SJCRH30 (cell line): ENCODE results near the gene SPTA1. TPM values are rescaled to one million over a fixed set of nuclear protein-coding genes. Genes with fewer than 3 reads are reported as not detected.

Source experiments
- DNase-seq, 2 experiments: peaks; one replicate each; pipeline ENCODE4 v3.0.0-alpha.2; 2015 to 2020
- H3K27ac ChIP-seq: fragments of 250-450 bp; sonication (Bioruptor Pico); 2 replicates; pipeline ENCODE4 v1.5.1; 2020; ENCODE audit warnings: mild to moderate bottlenecking, moderate library complexity
- H3K27me3 ChIP-seq: fragments of 250-450 bp; sonication (Bioruptor Pico); 2 replicates; pipeline ENCODE4 v1.5.1; 2020; ENCODE audit warnings: mild to moderate bottlenecking, moderate library complexity
- H3K36me3 ChIP-seq: fragments of 250-450 bp; sonication (Bioruptor Pico); 2 replicates; pipeline ENCODE4 v1.5.1; 2020; ENCODE audit warnings: mild to moderate bottlenecking, moderate library complexity
- H3K4me1 ChIP-seq: fragments of 250-450 bp; sonication (Bioruptor Pico); 2 replicates; pipeline ENCODE4 v1.5.1; 2020; ENCODE audit warnings: mild to moderate bottlenecking, moderate library complexity
- H3K4me3 ChIP-seq: fragments of 250-450 bp; sonication (Bioruptor Pico); 2 replicates; pipeline ENCODE4 v1.5.1; 2020; ENCODE audit warnings: mild to moderate bottlenecking, moderate library complexity
- H3K9me3 ChIP-seq: fragments of 250-450 bp; sonication (Bioruptor Pico); replicated peaks from 2 replicates; pipeline ENCODE4 v1.5.1; 2020; ENCODE audit warnings: mild to moderate bottlenecking, moderate library complexity
- total RNA-seq: library from RNA; depleted of rRNA; stranded (reverse); fragments of >200 nt; shearing (Covaris generic); gene quantifications from 2 replicates; pipeline ENCODE4 v1.2.3, GENCODE V29; 2014

The SPTA1 gene
- total RNA-seq, 1 experiment from 2014 or later = not detected

DNA sequence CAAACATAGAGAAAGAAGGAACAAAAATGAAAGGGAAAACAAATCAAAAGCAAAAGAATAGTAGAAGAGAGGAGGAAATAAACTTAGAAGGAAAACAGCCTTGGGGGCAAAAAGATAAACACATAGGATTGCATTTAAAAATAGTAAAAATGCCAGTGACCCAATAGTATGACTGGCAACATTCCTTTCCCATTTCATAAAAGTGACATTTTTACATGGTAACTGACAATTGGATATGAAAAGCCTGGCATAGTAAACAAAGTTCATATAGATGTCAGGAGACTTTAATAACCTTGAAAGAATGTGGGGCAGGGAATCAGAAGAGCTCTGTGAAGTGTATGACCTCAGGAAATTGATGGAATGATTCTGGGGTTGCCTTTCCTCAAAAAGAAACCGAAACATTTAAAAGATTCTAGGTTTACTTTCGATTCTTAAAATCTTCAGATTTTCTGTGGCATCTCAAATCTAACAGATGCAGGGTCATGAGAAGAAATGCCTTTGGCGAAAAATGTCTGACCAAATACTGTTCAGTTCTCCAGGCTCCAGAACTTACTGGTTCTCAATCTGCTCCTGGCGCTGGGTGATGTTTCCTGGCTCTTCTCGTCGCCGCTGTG, 33.7 kb downstream of the SPTA1 start:
- Histone ChIP-seq H3K27me3 (no peaks in the 10 kb centered on the region), H3K9me3 (no peaks in the 10 kb centered on the region), H3K36me3 (no peaks in the 10 kb centered on the region), H3K4me3 (no peak overlapping the region), H3K4me1 (no peaks in the 10 kb centered on the region), H3K27ac (no peak overlapping the region)
- no peak for DNase-seq

DNA sequence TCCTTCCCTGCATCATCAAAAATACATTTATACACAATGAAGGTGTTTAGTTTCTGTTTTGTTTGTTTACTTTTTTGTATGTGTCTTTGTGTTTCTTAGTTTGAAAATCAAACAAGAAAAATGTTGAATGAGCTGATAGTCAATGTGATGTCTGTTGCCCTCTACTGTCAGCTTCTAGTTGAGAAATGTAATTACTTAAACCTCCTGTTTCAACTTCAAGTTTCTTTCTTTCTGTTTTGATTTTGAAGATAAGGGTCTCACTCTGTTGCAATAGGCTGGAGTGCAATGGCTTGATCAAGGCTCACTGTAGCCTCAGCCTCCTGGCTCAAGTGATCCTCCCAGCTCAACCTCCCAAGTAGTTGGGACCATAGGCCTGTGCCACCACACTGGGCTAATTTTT, 37.5 kb downstream of the SPTA1 start:
- no peak for DNase-seq
- no peaks in the 10 kb centered on the region for H3K9me3 ChIP-seq
- H3K4me3 ChIP-seq = no peak overlapping the region
- H3K4me1 ChIP-seq = no peaks in the 10 kb centered on the region
- no peaks in the 10 kb centered on the region for H3K36me3 ChIP-seq
- no peaks in the 10 kb centered on the region for H3K27me3 ChIP-seq
- no peak overlapping the region for H3K27ac ChIP-seq

DNA sequence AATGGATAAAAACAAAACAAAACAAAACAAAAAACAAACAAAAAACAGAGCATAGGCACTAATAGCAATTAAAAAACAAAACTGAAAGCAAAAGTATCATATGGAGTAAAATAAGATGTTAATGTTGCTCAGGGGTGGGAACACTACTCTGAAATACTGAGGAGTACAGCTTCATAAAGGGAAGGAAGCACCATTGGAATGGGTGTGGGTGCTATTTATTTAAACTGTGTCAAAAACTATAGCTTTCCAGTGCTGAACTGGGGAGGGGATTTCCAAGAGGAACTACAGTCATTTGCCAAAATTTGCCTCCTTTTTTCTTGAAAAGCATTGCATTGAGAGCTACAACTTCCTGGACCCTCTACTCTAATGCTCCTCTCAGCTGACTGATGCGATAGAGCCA, 40.0 kb downstream of the SPTA1 start:
- no peak for DNase-seq
- no peaks in the 10 kb centered on the region for H3K36me3 ChIP-seq

DNA sequence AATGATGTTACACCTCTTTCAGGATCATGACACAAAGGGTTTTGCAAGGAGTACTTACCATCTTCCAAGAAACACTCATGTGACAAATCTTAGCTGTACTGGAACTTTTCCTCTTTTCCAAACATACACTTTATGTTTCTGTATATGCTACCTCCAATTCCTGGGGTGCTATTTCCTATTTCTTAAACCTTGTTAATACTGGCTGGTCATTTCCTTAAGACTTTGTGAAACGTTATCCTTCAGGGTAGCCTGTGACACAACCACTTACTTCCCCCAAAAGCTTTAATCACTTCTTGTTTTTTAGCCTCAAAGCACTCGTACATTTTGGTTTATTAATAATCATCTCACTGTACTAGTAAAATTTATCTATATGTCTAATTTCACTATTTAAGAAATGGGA, 42.1 kb downstream of the SPTA1 start:
- Histone ChIP-seq H3K9me3 (no peaks in the 10 kb centered on the region), H3K36me3 (no peaks in the 10 kb centered on the region), H3K4me1 (no peaks in the 10 kb centered on the region), H3K27ac (no peak overlapping the region), H3K27me3 (no peaks in the 10 kb centered on the region), H3K4me3 (no peak overlapping the region)
- no peak for DNase-seq

More for the DNA sequence above, 40.0 kb downstream of the SPTA1 start:
- H3K4me3 ChIP-seq = no peak overlapping the region
- no peaks in the 10 kb centered on the region for H3K4me1 ChIP-seq
- no peak overlapping the region for H3K27ac ChIP-seq
- H3K27me3 ChIP-seq = no peaks in the 10 kb centered on the region
- H3K9me3 ChIP-seq = no peaks in the 10 kb centered on the region

DNA sequence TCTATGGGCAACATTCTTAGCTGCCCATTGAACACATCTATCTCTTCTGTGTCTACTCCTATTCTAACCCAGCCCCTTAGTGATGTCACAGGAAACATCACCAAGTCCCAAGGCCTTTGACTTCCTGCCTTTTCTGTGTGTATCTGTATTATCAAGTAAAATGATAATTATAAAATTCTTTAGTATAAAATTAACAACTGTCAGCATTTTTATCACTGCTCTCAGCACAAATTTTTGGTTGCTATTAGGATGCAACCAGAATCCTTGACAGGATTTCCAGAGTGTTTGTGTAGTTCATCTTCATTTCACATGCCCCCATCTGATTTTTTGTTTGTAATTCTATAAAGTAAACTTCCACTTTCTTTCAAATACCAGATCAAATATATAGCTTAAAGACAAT, 47.6 kb downstream of the SPTA1 start:
- Histone ChIP-seq H3K27ac (no peak overlapping the region), H3K9me3 (no peaks in the 10 kb centered on the region), H3K36me3 (no peaks in the 10 kb centered on the region), H3K4me3 (no peak overlapping the region), H3K4me1 (no peaks in the 10 kb centered on the region), H3K27me3 (0 out of 2 replicates have a peak, but pooled peaks cover under 1% of the 10 kb centered on the region)
- DNase-seq = no peak

DNA sequence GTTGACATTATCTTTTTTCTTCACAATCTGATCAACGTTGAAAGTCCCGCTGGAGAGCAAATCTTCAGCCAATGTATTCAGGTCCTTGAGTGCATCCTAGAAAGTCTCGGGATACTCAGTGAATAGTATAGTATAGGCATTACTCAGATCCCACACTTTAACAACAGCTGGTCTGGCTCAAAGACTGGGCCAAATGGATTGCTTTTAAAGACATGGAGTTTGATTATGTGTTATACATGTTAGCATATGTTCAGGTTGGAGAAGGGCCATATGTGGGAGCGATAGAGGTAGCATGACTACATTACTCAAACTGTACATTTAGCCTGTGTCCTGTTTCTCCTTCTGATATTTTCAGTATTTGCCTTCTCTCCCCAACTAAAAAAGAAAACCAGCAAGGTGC, 48.4 kb downstream of the SPTA1 start:
- Histone ChIP-seq H3K4me3 (no peak overlapping the region), H3K27ac (no peak overlapping the region), H3K36me3 (no peaks in the 10 kb centered on the region), H3K27me3 (0 out of 2 replicates have a peak, but pooled peaks cover 2% of the 10 kb centered on the region), H3K9me3 (no peaks in the 10 kb centered on the region), H3K4me1 (no peaks in the 10 kb centered on the region)
- no peak for DNase-seq

DNA sequence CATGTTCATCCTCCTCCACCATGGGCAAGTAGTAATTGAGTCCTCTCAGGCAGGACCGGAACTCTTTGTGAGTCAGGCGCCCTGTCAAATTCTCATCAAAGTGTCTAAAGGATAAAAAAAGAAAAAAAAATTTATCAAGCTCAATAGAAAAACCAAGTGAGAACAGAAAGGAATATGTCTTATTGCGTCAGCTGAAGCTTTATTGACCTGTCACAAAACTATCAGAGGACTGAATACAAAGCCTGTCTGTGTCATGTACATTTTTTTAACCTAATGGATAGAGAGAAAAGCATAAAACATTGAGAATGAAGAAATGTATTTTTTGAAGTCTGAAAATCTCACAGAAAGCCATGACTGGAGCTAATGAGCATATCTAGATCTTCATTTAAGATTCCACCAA, 72.8 kb downstream of the SPTA1 start:
- H3K36me3 ChIP-seq = no peaks in the 10 kb centered on the region
- no peaks in the 10 kb centered on the region for H3K9me3 ChIP-seq
- H3K27me3 ChIP-seq = no peaks in the 10 kb centered on the region
- no peak overlapping the region for H3K4me3 ChIP-seq
- no peak for DNase-seq
- no peak overlapping the region for H3K27ac ChIP-seq
- H3K4me1 ChIP-seq = no peaks in the 10 kb centered on the region

DNA sequence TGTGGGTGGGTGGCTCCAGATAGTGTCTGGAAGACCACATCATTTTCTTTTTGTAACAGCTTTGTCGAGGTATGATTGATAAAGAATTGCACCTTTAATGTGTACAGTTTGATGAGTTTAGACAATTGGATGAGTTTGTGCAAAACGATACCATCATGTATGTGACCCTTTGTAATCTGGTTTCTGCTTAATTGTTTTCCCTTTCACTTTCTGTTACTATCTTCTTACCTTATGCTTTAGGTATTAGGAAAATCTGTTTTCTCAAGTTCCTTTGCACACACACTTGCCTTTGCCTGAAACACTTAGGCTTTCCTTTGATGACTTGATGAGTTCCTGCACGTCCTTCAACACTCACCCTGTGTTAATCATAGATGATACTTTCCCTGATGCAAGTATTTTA, 74.6 kb downstream of the SPTA1 start:
- Histone ChIP-seq H3K27me3 (no peaks in the 10 kb centered on the region), H3K36me3 (no peaks in the 10 kb centered on the region), H3K9me3 (no peaks in the 10 kb centered on the region), H3K4me3 (no peak overlapping the region), H3K27ac (no peak overlapping the region), H3K4me1 (no peaks in the 10 kb centered on the region)
- no peak for DNase-seq

DNA sequence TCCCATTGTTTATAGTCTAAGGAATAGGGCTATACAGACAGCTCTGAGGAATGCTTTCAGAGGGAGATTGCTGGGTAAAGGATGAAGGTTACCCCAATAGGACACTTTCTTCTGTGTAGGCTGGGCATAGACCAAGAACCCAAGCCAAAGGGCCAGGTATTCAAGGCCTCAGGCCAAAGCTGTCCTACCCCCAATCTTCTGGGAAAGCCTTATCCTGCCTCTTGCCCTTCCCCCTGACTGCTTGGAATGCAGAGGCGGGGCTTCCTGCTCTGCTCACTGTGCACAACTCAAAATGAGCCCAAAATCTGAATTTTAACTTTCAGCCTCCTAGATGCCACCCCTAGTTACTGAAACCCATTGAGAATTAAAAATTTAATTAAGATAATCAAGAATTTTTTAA, 79.2 kb downstream of the SPTA1 start:
- Histone ChIP-seq H3K9me3 (no peaks in the 10 kb centered on the region), H3K27me3 (no peaks in the 10 kb centered on the region), H3K4me3 (no peak overlapping the region), H3K4me1 (no peaks in the 10 kb centered on the region), H3K36me3 (no peaks in the 10 kb centered on the region), H3K27ac (no peak overlapping the region)
- DNase-seq = no peak

DNA sequence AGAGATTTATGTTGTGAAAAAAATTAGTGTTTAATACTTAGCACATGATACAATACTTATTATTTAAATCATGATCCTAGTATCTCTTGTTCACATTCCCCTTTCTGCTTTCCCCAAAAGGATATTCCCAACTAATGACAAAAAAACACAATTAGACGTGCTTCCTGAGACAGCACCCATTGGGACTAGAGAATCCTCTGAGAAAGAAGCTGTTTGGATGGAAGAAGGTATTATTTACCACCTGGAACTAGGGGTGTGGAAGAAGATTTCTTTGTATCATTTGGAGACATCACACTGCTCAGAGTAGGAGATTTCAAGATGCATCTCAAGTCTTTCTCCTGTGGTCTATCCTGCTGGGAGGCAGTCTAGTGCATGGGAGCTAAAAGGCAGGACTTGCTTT, 81.5 kb downstream of the SPTA1 start, which contains the start of gene OR10Z1:
Gene OR10Z1 (plus strand): TSS at position 301 of the 400 bp plus-strand sequence. CDS start 1,171 bp downstream, outside the sequence.
- no peak within 1 kb of the TSS for H3K27ac ChIP-seq
- H3K4me3 ChIP-seq = no peak within 1 kb of the TSS
- H3K27me3 ChIP-seq = no peaks in the 10 kb centered on the region
- H3K36me3 ChIP-seq = no peaks in the 10 kb centered on the region
- H3K9me3 ChIP-seq = no peaks in the 10 kb centered on the region
- no peak for DNase-seq
- no peaks in the 10 kb centered on the region for H3K4me1 ChIP-seq

DNA sequence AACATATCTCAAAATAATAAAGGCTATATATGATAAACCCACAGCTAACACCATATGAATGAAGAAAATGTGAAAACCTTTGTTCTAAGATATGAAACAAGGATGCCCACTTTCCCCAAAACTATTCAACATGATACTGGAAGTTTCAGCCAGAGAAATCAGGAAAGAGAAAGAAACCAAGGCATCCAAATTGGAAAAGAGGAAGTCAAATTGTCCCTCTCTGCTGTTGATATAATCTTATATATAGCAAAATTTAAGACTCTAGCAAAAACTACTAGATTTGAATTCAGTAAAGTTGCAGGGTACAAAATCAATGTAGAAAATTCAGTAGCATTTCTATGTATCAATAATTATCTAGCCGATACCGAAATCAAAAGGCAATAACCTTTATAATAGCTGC, 85.8 kb downstream of the SPTA1 start:
- no peak for DNase-seq
- H3K9me3 ChIP-seq = no peaks in the 10 kb centered on the region
- no peak overlapping the region for H3K4me3 ChIP-seq
- no peak overlapping the region for H3K27ac ChIP-seq
- no peaks in the 10 kb centered on the region for H3K36me3 ChIP-seq
- no peaks in the 10 kb centered on the region for H3K4me1 ChIP-seq
- H3K27me3 ChIP-seq = no peaks in the 10 kb centered on the region

DNA sequence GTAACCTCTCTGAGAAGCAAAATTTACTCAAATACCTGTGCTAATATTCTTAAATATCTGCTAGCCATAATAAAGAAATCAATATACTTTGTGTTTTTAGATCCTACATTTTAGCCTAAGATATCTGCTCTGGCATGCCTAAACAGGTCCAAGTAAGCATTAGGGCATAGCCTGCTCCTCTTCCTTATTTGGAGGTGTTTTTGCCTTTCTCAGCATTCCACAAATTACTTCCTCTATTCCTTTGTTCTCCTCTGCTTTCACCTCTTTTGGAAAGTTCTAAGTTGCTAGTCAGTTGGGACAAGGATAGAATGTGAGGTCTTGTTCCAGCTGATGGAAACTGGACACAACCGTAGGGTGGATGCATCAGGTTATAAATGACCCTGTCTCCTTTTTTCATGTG, 99.6 kb downstream of the SPTA1 start:
- H3K27ac ChIP-seq = no peak overlapping the region

DNA sequence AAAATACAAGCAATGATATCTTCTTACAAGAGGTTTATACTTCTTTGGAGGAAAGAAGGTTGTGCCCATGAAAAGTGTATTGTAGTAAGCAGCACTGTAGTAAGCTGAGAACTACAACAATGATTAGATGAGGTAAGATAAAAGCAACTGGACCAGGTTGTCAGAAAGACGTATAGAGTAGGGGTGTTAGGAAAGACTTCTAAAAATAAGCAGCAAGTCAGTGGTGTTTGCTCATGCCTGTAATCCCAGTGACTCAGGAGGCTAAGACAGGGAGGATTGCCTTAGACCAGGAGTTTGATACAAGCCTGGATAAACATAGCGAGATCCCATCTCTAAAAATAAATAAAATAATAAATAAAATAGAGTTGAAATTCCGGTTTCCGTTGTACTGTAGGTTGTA, 102.6 kb downstream of the SPTA1 start:
- no peak for DNase-seq

More for the DNA sequence above, 99.6 kb downstream of the SPTA1 start:
- Histone ChIP-seq H3K36me3 (no peaks in the 10 kb centered on the region), H3K4me1 (no peaks in the 10 kb centered on the region), H3K9me3 (no peaks in the 10 kb centered on the region), H3K27me3 (no peaks in the 10 kb centered on the region), H3K4me3 (no peak overlapping the region)
- DNase-seq = no peak

DNA sequence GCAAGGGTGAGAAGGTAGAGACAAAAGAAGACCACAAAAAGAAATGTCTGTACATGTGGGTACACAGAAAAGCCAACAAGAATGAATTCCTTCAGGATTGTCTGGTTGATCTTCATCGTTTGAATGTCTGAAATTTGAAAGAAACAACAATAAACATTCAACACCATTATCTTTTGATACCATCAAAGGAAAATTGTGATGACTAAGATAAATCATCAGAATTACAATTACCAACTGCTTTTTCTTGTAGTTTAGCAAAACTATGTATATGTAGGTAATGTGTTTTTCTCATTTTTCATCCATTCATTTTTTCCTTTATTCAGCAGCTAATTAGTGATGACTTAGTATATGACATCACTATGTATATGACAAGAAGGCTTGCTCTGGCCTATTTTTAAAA, 106.8 kb downstream of the SPTA1 start, which contains the start of gene OR10X1:
Gene OR10X1 (minus strand): TSS at position 167 of the 400 bp plus-strand sequence. CDS start 0 bp downstream, at position 167.
- DNase-seq = no peak
- no peak within 1 kb of the TSS for H3K4me3 ChIP-seq
- no peaks in the 10 kb centered on the region for H3K36me3 ChIP-seq
- no peaks in the 10 kb centered on the region for H3K9me3 ChIP-seq
- no peaks in the 10 kb centered on the region for H3K27me3 ChIP-seq
- no peaks in the 10 kb centered on the region for H3K4me1 ChIP-seq
- H3K27ac ChIP-seq = no peak within 1 kb of the TSS

More for the DNA sequence above, 102.6 kb downstream of the SPTA1 start:
- H3K9me3 ChIP-seq = no peaks in the 10 kb centered on the region
- no peaks in the 10 kb centered on the region for H3K4me1 ChIP-seq
- H3K27ac ChIP-seq = no peak overlapping the region
- no peaks in the 10 kb centered on the region for H3K36me3 ChIP-seq
- no peak overlapping the region for H3K4me3 ChIP-seq
- no peaks in the 10 kb centered on the region for H3K27me3 ChIP-seq

DNA sequence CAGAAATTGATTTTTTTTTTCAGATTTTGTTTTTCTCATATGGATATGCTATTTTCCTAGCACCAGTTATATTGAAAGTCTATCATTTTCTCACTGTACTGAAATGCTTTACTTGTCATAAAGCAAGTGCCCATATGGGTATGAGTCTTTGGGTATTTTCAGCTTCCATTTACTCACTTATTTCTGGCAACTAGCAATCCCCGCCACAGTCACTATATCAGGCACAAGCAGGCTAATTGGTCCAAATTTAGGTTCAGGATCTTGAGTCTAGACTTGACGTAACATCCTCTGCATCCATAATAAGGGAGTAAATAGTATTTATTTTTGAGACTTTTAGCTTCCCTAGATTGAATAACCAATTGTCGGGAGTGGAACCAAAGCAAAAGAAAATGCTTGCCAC, 109.0 kb downstream of the SPTA1 start:
- Histone ChIP-seq H3K27me3 (no peaks in the 10 kb centered on the region), H3K4me3 (no peak overlapping the region), H3K36me3 (no peaks in the 10 kb centered on the region), H3K4me1 (no peaks in the 10 kb centered on the region), H3K27ac (no peak overlapping the region), H3K9me3 (no peaks in the 10 kb centered on the region)
- no peak for DNase-seq

DNA sequence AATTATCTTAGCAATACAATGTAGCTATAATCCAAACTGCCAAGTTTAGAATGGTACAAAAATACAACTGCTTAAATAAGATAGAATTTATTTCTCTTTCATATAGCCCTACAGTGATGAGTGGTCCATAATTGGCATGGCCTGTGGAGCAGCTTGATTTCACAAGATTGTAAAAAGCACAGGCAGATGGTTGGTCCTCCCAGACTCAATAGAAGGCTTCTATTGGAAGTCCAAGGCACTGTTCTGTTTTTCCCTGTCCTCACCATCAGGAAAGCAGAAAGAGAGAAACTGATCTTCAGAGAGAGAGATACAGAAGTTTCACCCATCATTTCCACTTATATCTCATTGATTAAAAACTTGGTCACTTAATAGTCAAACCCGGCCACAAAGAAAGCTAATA, 114.3 kb downstream of the SPTA1 start:
- Histone ChIP-seq H3K9me3 (no peaks in the 10 kb centered on the region), H3K4me1 (no peaks in the 10 kb centered on the region), H3K27me3 (no peaks in the 10 kb centered on the region), H3K27ac (no peak overlapping the region), H3K36me3 (no peaks in the 10 kb centered on the region), H3K4me3 (no peak overlapping the region)
- DNase-seq = no peak
